ENCODE data around the gene EHHADH.

Gene EHHADH

GRCh38 chr3:185188816-185189215 lies 65.0 kb downstream of the EHHADH start:
- no peak for DNase-seq

DNA sequence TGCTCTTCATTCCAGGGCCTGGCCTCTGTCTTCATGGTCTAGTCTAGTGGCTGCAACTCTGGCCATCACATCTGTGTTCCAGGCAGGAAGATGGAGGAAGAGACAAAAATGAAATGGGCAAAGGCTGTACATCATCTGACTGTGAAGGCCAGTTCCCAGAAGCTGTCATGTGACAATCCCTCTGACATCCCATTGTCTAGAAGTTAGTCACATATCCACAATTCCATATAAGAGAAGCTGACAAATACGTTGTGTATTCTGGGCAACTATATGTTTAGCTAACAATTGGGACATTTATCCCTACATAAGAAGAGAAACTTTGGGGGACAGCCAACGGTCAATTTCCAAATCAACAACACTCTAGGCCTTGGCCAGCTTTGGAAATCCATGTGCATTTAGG lies 66.5 kb downstream of the EHHADH start:
- DNase-seq: no peak

GRCh38 chr3:185176750-185177359 lies 77.0 kb downstream of the EHHADH start:
- DNase-seq: peak; percentile 41

DNA sequence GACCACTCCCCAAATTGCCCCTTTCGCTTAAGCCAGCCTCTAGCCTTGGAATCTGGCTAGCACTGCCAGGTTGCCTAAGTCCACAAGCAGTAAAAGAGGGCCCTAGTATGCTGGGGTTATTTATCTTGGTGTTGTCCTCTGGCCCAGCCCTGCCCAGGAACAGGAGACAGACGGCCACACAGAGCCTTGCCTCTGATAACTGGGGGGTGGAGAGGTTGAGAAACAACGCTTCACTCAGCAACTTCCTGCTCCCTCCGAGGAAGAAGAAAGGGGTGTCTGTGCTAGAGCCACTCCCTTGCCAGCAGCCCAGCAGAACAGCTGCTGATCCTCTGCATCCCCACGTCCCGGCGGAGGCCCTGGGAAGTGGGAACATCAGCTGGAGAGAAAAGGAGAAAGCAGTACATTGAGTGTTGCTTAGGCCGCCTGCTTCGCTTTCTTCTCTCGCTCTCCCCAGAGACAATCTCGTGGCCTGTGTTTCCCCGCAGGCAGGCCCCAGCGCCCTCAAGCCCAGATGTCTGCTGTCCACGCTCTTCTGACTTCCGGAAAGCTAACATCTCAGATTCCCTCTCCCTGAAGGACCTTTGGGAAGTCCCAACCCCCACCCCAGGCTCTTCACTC lies 78.4 kb downstream of the EHHADH start:
- no peak for DNase-seq

GRCh38 chr3:185172086-185173049 lies 81.5 kb downstream of the EHHADH start:
- no peak for DNase-seq

GRCh38 chr3:185164428-185165217 lies 89.2 kb downstream of the EHHADH start:
- DNase-seq: no peak

- no peak for DNase-seq
Observed at GRCh38 chr3:185162634-185163033, 91.2 kb downstream of the EHHADH start.

- DNase-seq: no peak
Observed at GRCh38 chr3:185161761-185162160, 92.1 kb downstream of the EHHADH start.

DNA sequence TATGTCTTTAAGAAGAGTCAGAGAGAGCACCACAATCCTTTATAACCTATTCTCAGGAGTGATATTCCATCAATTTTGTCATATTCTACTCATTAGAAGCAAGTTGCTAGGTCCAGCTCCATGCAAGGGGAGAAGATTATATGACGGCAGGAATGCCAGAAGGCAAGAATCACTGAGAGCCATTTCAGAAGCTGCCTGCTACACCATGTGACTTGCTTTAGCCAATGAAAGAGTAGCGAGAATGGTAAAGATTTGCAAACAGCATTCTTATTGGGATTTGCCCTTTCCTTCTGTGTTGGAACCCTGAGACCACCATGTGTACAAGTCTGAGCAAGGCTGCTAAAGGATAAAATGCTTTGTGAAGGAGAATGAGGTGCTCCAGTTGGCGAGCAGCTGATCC lies 96.5 kb downstream of the EHHADH start:
- DNase-seq: no peak

GRCh38 chr3:185155678-185156077 lies 98.2 kb downstream of the EHHADH start:
- DNase-seq: no peak

GRCh38 chr3:185153861-185154629 lies 99.8 kb downstream of the EHHADH start:
- no peak for DNase-seq

GRCh38 chr3:185153171-185153771 lies 100.6 kb downstream of the EHHADH start:
- DNase-seq: no peak

DNA sequence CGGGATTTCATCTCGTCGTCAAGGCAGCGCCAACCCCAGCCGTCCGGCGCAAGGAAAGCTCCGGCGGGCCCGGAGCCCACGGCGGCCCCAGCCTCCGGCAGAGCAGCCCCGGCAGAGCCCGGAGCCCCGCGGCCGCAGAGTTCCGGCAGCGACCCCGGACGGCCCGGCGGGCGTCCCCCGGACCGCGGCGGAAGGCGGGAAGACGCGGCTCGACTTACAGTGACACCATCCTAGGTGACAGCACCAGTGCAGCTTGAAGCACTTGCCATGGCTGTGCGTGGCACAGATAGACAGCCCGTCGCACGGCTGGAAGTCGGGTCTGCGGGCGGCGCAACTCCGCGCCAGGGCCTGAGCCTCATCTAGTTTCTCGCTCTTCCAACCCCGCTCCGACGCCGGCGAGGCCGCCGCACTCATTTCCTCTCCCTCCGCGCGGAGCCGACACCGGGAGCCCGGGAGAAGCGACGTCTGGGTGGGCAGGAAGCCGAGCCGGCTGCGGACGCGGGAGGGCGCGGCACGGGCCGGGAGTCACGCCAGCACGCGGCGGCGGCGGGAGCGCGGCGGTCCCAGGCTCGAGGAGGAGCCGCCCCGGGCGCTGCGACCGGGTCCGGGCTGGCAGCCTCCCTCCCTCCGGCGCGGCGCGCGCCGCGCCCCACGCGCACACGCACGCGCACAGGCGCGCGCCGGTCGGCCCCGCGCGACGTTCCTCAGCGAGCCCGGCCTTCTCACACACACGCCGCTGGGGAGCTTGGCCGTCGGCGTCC lies 101.3 kb downstream of the EHHADH start, which contains the start of gene C3orf70:
Gene C3orf70, minus strand, starts transcription at position 651 of the 761 bp plus-strand sequence. Its CDS starts 237 bp downstream, at position 414.
- DNase-seq: no peak

DNA sequence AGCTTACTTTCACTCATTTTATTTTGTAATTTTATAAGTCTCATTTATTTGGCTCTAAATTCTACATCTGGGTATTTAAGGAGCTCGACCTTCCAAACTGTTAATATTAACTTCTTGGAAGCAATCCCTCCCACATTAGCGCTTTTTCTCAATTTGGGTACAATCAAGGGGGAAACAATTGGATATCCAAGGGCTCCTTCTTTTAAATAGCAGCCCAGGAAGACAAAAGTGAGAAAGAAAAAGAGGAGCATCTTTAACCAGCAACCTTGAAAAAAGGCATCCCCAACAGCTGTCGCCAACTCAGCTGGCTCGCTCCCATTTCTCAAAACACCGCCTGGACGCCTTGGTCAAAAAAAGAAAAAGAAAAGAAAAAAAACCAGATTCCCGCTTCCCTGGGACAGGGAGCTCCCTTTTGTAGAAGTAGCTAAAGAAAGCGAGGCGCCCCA lies 101.9 kb downstream of the EHHADH start:
- DNase-seq: no peak

DNA sequence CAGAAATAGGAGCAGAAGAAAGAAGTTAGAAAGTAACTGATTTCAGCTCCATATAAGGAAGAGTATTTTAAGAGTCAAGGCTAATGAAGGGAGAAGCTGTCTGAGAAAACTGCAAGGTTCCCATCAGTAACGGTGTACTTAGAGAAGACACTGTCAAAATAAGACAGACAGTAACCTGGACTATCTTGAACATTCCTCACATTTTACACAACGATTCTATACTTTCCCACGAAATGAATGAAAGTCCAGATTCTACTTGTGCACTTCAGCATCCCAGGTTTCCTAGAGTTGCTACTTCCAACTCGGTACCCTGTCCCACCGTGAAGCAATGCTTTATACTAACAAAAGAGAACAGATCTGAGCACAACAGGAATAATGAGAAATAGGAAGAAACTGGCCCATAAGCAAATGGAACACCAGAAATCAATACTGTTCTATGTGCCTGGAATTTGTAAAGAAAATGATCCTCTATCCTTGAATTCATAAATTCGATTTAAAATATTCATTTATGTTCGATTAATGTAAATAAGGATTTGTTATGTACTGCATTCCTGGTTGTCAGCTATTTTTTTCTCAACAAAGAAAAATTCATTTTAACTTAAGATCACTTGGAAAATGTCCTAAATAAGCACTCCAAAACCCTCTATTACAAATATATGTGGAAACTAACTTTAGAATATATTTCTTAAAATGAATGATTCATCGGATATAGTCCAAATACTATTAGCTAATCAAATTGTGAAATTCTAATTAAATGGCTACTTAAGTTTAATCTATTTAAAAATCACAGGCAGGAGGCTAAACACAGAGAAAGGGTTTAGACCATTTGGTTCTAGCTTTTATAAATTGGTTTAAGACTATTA lies 102.5 kb downstream of the EHHADH start:
- DNase-seq: no peak

- DNase-seq: no peak
Observed at GRCh38 chr3:185150561-185150960, 103.3 kb downstream of the EHHADH start.

DNA sequence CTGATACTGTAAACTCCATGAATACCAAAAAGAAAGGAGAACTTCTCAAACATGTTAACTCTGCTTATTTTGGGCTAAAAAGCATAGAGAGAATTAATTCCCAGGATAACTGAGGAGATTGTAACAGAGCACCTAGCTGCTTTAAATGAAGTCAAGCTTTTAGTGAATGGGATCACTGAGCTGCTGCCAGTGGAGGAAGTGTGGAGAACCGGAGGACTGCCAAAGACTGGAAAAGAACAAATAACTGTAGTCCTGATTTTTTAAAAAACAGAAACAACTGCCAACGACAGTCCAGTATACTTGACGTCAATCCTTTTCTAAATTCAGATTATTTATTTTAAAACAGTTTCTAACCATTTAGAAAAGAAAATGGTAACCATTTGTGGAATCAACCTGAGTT lies 104.3 kb downstream of the EHHADH start:
- no peak for DNase-seq

GRCh38 chr3:185145511-185145910 lies 108.3 kb downstream of the EHHADH start:
- no peak for DNase-seq

- no peak for DNase-seq
Observed at GRCh38 chr3:185144784-185145183, 109.1 kb downstream of the EHHADH start.
